SK-N-MC (cell line): ENCODE results near the gene PAIP1.

ENCODE experiments used
- EZH2 ChIP-seq: fragments of 200-600 bp; sonication (generic); IDR thresholded peaks from one replicate; pipeline ENCODE4 v1.6.1; 2017; ENCODE audit warnings: antibody characterized with exemption
- FOXP2 ChIP-seq: optimal IDR thresholded peaks from 2 replicates; pipeline ENCODE3; 2011; ENCODE audit warnings: mild to moderate bottlenecking, moderate library complexity; ENCODE audit not compliant: insufficient read depth; ENCODE audit errors: extremely low read length, control extremely low read depth
- POLR2AphosphoS5 ChIP-seq: IDR thresholded peaks from 2 replicates; pipeline ENCODE4 v1.6.1; 2012; ENCODE audit warnings: mild to moderate bottlenecking, low read depth, low read length, borderline replicate concordance

- TF ChIP-seq EZH2 (no peak), POLR2AphosphoS5 (no peak), FOXP2 (no peak)
Observed at GRCh38 chr5:43571237-43571636, 14.4 kb upstream of the PAIP1 start.
